DND-41 (cell line): ENCODE results near the gene TRIP10.

Experiments
- ATAC-seq: fragments of 200-7000 bp; cut with Tn5 transposase; 3 replicates; pipeline ENCODE4 v1.9.1; 2021; ENCODE audit warnings: low read depth; ENCODE audit not compliant: insufficient read depth
- DNase-seq: peaks from one replicate; pipeline ENCODE4 v3.0.0-alpha.2; 2020
- H2AFZ ChIP-seq: 2 replicates; pipeline ENCODE4 v1.6.0; 2012; ENCODE audit warnings: low read depth, low read length
- H3K27ac ChIP-seq: 2 replicates; pipeline ENCODE4 v1.5.1; 2012; ENCODE audit warnings: low read length, inconsistent platforms
- H3K27me3 ChIP-seq: fragments of 200-600 bp; sonication (generic); 2 replicates; pipeline ENCODE4 v1.6.0; 2012; ENCODE audit warnings: low read length, mild to moderate bottlenecking, inconsistent platforms; ENCODE audit not compliant: insufficient read depth, poor library complexity
- H3K36me3 ChIP-seq: 2 replicates; pipeline ENCODE4 v1.5.1; 2012; ENCODE audit warnings: low read length, inconsistent platforms; ENCODE audit not compliant: insufficient read depth
- H3K4me1 ChIP-seq: 2 replicates; pipeline ENCODE4 v1.5.1; 2012; ENCODE audit warnings: mild to moderate bottlenecking, low read length; ENCODE audit not compliant: insufficient read depth
- H3K4me2 ChIP-seq: 2 replicates; pipeline ENCODE4 v1.6.0; 2012; ENCODE audit warnings: mild to moderate bottlenecking, moderate library complexity, low read length, inconsistent platforms; ENCODE audit not compliant: insufficient read depth
- H3K4me3 ChIP-seq, 2 experiments: fragments of 200-600 bp in 1 of 2; shearing (Covaris generic) in 1 of 2; 2 replicates each; pipeline ENCODE4 v1.5.1; 2012 to 2016; ENCODE audit warnings: inconsistent platforms in 2 of 2, low read length in 2 of 2, mild to moderate bottlenecking in 2 of 2, low read depth in 1 of 2, moderate library complexity in 1 of 2
- H3K79me2 ChIP-seq: 2 replicates; pipeline ENCODE4 v1.6.0; 2012; ENCODE audit warnings: low read length, inconsistent platforms; ENCODE audit not compliant: insufficient read depth
- H3K9ac ChIP-seq: 2 replicates; pipeline ENCODE4 v1.6.0; 2012; ENCODE audit warnings: low read depth, mild to moderate bottlenecking, inconsistent platforms, low read length, moderate library complexity
- H3K9me3 ChIP-seq: 2 replicates; pipeline ENCODE4 v1.5.1; 2012; ENCODE audit warnings: low read length, moderate library complexity, mild to moderate bottlenecking, inconsistent platforms; ENCODE audit not compliant: insufficient read depth, severe bottlenecking
- H4K20me1 ChIP-seq: 2 replicates; pipeline ENCODE4 v1.6.0; 2012; ENCODE audit warnings: low read length; ENCODE audit not compliant: insufficient read depth
- EZH2 ChIP-seq: IDR thresholded peaks from 3 replicates; pipeline ENCODE4 v1.6.1; 2012; ENCODE audit warnings: borderline replicate concordance, low read depth, mild to moderate bottlenecking, moderate library complexity, low read length, inconsistent platforms; ENCODE audit not compliant: severe bottlenecking
- TF ChIP-seq, protein P1 (sequence below): IDR thresholded peaks from 2 replicates; pipeline ENCODE4 v1.5.1; 2012; ENCODE audit warnings: borderline replicate concordance, low read length, moderate library complexity, mild to moderate bottlenecking; ENCODE audit not compliant: poor library complexity, severe bottlenecking; ENCODE audit errors: extremely low read depth

TRIP10 gene

DNA sequence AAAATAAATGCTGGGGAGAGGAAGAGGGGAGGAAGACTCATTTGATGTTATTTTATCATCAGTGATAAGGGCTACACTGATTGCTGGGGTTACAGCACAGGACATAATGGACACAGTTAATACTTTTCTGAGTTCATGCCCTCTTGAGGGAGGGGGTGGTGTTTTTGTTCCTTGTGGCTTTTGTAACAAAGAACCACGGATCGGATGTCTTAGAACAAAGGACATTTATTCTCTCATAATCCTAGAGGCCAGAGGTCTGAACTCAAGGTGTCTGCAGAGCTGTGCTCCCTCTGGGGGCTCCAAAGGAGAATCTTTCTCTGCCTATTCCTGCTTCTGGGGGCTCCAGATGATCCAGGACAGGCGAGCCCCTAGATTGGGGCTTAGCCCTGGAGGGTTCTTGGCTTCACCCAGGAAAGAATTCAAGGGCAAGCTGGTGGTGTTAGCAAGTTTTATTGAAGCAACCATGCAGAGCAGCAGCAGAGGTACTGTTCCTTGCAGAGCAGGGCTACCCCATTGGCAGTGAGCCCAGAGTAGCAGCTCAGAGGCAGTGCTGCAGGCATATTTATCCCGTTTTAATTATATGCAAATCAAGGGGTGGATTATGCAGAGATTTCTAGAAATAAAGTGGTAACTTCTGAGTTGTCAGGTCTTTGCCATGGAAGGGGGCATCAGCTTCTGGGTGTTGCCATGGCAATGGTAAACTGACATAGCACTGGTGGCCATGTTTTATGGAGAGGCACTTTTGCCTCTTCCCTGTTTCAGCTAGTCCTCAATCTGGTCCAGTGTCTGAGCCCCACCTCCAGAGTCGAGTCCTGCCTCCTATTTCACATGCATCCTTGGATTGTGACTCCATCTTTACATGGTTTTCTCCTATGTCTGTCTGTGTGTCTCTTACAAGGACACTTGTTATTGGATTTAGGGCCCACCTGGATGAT, 51.0 kb downstream of the TRIP10 start:
- H3K79me2 ChIP-seq: peaks cover 83% of the 10 kb centered on the region
- peaks cover 4% of the 10 kb centered on the region for H3K9me3 ChIP-seq
- H3K4me1 ChIP-seq: no peaks in the 10 kb centered on the region
- peaks cover 3% of the 10 kb centered on the region; the same call in 1 of the 2 replicates for H4K20me1 ChIP-seq
- no peak overlapping the region for H3K9ac ChIP-seq
- H3K27me3 ChIP-seq: no peaks in the 10 kb centered on the region
- TF ChIP-seq, protein P1, sequence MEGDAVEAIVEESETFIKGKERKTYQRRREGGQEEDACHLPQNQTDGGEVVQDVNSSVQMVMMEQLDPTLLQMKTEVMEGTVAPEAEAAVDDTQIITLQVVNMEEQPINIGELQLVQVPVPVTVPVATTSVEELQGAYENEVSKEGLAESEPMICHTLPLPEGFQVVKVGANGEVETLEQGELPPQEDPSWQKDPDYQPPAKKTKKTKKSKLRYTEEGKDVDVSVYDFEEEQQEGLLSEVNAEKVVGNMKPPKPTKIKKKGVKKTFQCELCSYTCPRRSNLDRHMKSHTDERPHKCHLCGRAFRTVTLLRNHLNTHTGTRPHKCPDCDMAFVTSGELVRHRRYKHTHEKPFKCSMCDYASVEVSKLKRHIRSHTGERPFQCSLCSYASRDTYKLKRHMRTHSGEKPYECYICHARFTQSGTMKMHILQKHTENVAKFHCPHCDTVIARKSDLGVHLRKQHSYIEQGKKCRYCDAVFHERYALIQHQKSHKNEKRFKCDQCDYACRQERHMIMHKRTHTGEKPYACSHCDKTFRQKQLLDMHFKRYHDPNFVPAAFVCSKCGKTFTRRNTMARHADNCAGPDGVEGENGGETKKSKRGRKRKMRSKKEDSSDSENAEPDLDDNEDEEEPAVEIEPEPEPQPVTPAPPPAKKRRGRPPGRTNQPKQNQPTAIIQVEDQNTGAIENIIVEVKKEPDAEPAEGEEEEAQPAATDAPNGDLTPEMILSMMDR: no peak
- no peak for TF ChIP-seq EZH2
- H2AFZ ChIP-seq: no peak overlapping the region
- no peak overlapping the region for H3K4me2 ChIP-seq
- H3K4me3 ChIP-seq: no peak overlapping the region
- no peak overlapping the region for H3K27ac ChIP-seq
- H3K36me3 ChIP-seq: peaks cover 30% of the 10 kb centered on the region
- no peak for DNase-seq
- no peak for ATAC-seq

- H3K9me3 ChIP-seq: peaks cover 4% of the 10 kb centered on the region
- TF ChIP-seq, protein P1: no peak
- TF ChIP-seq EZH2: no peak
These were observed 51.8 kb downstream of the TRIP10 start for GRCh38 chr19:6791237-6791636.

DNA sequence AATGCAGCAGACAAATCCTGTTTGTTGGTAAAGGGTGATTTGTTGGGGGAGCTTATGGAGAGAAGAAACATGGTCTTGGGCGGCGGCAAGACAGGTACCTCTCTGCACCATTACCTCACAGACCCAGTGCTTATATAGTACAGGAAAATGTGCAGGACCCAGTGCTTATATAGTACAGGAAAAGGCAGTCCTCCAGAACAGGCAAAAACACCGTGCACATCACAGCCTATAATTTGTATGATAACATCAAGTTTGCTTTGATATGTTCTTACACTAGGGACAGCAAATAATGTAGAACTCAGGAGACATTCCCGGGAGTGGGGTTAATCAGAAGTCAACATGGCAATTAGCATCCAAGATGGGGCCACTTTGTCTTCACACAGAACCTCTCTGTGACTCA, 53.9 kb downstream of the TRIP10 start:
- DNase-seq (no peak), ATAC-seq (no peak)
- no peaks in the 10 kb centered on the region for H3K27me3 ChIP-seq
- peaks cover 3% of the 10 kb centered on the region; the same call in 1 of the 2 replicates for H4K20me1 ChIP-seq
- no peak overlapping the region for H3K4me2 ChIP-seq
- H3K4me1 ChIP-seq: no peaks in the 10 kb centered on the region
- peaks cover 92% of the 10 kb centered on the region for H3K79me2 ChIP-seq
- TF ChIP-seq, protein P1: no peak
- no peak for TF ChIP-seq EZH2
- no peak overlapping the region for H2AFZ ChIP-seq
- no peak overlapping the region for H3K27ac ChIP-seq
- peaks cover 30% of the 10 kb centered on the region for H3K36me3 ChIP-seq
- peaks cover 4% of the 10 kb centered on the region for H3K9me3 ChIP-seq
- no peak overlapping the region for H3K9ac ChIP-seq
- no peak overlapping the region for H3K4me3 ChIP-seq

More at GRCh38 chr19:6791237-6791636, 51.8 kb downstream of the TRIP10 start:
- H3K4me1 ChIP-seq: no peaks in the 10 kb centered on the region
- no peak overlapping the region for H3K4me3 ChIP-seq
- peaks cover 3% of the 10 kb centered on the region; the same call in 1 of the 2 replicates for H4K20me1 ChIP-seq
- H3K27me3 ChIP-seq: no peaks in the 10 kb centered on the region
- no peak for DNase-seq
- H3K27ac ChIP-seq: no peak overlapping the region
- peaks cover 81% of the 10 kb centered on the region for H3K79me2 ChIP-seq
- H2AFZ ChIP-seq: no peak overlapping the region
- ATAC-seq: no peak
- no peak overlapping the region for H3K4me2 ChIP-seq
- H3K9ac ChIP-seq: no peak overlapping the region
- peaks cover 30% of the 10 kb centered on the region for H3K36me3 ChIP-seq
